Left kidney (tissue), 2 donors: ENCODE measurements around the gene ATP11A. TPM values are rescaled to one million over a fixed set of nuclear protein-coding genes. Genes with fewer than 3 reads are reported as not detected.

Experiments used
- DNase-seq: peaks from one replicate; pipeline ENCODE4 v3.0.0-alpha.2; 2013
- polyA plus RNA-seq: library from polyadenylated mRNA; unstranded; fragments of 120-200 nt; gene quantifications from one replicate; pipeline ENCODE4 v1.2.1, GENCODE V29; 2013; ENCODE audit not compliant: insufficient read length

Gene ATP11A
- polyA plus RNA-seq, 1 donor, result 46.8 TPM

DNA sequence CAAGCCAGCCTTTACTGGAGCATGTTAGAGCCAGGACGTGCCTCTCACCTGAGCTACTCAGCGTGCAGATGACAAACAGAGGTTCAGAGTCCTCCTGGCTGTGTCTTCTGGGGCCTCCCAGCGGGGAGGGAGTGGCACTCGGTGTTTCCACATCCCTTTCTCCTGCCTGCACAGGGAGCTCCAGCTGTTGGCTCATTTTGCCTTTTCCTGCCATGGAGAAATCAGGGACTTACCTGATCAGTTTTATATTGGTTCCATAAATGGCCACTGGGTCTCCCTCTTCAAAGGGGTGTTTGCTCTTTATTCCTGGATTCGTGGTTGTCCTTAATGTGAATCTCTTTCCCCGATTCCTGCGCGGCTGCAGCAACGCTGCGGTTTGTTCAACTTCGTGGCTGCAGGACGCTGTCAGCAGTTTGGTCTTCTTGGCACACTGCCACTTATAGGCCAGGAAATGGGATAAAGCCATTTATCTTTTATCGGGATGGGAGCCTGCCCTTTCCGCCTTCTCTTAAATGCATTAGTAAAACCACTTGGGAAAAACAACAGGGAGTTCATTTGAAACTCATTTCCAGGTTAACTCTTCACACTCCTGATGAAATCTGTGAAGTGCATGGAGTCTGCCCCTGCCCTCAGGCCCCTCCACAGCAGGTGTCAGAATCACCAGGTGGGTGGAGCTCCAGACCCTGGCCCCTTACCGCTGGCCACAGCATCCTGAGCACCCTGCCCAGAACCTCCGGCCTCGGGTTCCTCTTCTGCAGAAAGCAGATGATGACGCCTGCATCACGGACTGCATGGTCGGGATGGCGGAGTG is 239.3 kb downstream of the ATP11A start:
- DNase-seq, result no peak

- DNase-seq, result no peak
These were observed 239.9 kb downstream of the ATP11A start for GRCh38 chr13:112929783-112930055.

DNA sequence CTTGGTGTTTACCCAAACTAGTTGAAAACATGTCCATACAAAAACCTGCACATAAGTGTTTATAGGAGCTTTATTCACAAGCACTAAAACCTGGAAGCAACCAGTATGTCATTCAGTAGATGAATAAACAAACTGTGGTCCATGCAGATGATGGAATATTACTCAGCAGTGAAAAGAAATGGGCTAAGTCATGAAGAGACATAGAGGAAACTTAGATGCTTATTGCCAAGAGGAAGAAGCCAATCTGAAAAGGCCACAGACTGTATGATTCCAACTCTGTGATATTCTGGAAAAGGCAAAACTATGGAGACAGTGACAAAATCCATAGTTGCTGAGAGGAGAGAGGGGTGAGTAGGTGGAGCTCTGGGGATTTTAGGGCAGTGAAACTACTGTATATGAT is 240.4 kb downstream of the ATP11A start:
- DNase-seq, result no peak

GRCh38 chr13:112931028-112931934 is 241.4 kb downstream of the ATP11A start:
- DNase-seq, result peak; percentile 86

- no peak for DNase-seq
These were observed 243.1 kb downstream of the ATP11A start for GRCh38 chr13:112932971-112933370.

- DNase-seq, result no peak
These were observed 243.8 kb downstream of the ATP11A start for GRCh38 chr13:112933649-112934048.

DNA sequence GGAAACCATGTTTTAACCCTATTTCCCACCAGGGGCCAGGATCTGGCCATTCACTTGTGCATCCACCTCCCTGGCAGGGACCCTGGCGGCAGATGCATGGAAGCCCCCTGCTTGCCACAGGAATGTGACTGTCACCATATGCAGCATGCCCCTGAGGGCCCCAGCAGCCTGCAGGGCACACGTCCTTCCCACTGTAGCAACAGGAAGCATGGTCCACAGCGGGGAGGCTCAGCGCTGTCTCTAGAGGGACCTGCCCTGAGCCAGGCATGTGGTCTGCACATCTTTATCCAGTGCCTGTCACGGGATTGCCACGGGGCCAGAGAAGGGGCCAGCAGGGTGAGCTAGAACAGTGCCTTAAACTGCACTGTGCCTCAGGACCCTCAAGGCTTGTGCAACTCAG is 244.2 kb downstream of the ATP11A start:
- DNase-seq, result no peak

Other genes starting within 250 kb of the ATP11A start
- gene TUBGCP3, start 101.9 kb upstream of the ATP11A start, polyA plus RNA-seq, result 41.9 TPM